ENCODE measurements around the gene TBXA2R.

TBXA2R gene

DNA sequence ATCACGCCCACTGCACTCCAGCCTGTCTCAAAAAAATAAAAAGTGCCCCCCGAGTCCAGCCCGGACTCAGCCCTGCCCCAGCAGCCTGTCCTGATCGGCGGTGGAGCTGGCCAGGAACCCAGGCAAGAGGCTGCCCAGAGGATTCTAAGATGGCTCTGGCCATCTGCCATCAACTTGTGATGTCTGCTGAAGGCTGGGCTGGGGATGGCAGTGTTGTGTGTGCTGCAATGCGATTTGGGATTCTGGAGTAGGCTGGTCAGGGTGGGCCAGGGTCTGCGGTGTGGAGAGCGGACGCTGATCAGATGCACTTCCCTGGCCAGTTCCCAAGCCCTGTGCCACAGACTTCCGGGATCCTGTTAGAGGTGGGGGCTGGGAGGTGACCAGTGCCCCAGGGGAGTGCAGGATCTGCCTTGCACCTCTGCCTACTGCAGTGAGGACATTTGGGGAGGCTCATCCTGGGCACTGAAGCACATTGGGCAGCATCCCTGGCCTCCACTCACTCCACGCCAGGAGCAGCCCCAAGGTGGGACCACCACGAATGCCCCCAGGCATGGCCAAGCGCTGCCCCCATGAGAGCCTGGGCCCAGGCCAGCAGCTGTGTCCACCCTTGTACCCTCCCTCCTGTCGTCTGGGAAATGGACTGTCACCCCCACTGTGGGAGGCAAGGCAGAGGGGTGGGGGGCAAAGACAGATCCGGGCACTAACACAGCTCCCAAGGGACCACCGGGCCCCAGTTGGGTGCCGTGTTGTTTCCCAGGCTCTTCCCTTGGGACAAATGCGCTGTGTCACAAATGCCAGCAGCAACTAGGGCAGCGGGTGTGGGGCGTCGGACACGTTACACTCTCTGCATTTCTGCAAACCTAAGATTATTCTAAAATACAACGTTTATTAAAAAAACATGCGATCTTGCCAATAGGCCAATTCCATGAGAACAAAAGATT, 3.4 kb upstream of the TBXA2R start:
- in situ Hi-C loops (cut with HindIII; ENCODE audit: low sequenced_read_pairs), result no loop called here
- no peak for DNase-seq (ENCODE audit: low read depth, low spot score)
- no peak overlapping the region for H3K4me3 ChIP-seq (ENCODE audit: low read depth, low read length)
- TF ChIP-seq, protein P1, sequence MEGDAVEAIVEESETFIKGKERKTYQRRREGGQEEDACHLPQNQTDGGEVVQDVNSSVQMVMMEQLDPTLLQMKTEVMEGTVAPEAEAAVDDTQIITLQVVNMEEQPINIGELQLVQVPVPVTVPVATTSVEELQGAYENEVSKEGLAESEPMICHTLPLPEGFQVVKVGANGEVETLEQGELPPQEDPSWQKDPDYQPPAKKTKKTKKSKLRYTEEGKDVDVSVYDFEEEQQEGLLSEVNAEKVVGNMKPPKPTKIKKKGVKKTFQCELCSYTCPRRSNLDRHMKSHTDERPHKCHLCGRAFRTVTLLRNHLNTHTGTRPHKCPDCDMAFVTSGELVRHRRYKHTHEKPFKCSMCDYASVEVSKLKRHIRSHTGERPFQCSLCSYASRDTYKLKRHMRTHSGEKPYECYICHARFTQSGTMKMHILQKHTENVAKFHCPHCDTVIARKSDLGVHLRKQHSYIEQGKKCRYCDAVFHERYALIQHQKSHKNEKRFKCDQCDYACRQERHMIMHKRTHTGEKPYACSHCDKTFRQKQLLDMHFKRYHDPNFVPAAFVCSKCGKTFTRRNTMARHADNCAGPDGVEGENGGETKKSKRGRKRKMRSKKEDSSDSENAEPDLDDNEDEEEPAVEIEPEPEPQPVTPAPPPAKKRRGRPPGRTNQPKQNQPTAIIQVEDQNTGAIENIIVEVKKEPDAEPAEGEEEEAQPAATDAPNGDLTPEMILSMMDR (IDR thresholded peaks at IDR 0.05; ENCODE audit: low read depth, low read length), result no peak

DNA sequence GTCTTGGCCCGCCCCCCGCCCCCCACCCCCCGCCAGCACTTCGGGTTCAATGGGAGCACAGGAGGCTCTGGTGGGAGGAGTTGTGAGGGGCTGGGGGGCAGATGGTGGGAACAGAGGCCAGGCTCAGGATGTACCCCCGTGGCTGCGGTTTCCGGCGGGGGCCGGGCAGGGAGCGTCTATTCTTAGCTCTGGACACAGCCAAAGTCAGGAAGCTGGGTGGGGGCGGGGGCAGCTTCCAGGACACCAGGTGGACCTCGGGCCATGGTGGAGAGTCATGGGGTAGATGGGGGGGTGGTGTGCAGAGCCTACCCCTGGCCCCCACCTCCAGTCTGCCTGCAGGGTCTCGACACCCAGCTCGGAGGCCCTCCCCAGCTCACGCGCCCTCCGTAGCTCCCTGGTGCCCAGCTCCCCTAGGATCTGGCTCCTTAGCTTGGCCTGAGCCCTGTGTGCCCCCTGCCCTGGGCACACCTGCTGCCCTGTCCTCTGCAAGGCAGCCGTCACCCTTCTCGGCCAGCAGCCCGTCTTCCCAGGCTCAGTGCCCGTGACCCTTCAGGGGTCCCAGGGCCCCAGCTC, 2.2 kb upstream of the TBXA2R start:
- peak; percentile 63 for DNase-seq (ENCODE audit: low read depth, low spot score)
- TF ChIP-seq, protein P1 (IDR thresholded peaks at IDR 0.05; ENCODE audit: low read depth, low read length), result no peak
- in situ Hi-C loops (cut with HindIII; ENCODE audit: low sequenced_read_pairs), result no loop called here
- no peak overlapping the region for H3K4me3 ChIP-seq (ENCODE audit: low read depth, low read length)

DNA sequence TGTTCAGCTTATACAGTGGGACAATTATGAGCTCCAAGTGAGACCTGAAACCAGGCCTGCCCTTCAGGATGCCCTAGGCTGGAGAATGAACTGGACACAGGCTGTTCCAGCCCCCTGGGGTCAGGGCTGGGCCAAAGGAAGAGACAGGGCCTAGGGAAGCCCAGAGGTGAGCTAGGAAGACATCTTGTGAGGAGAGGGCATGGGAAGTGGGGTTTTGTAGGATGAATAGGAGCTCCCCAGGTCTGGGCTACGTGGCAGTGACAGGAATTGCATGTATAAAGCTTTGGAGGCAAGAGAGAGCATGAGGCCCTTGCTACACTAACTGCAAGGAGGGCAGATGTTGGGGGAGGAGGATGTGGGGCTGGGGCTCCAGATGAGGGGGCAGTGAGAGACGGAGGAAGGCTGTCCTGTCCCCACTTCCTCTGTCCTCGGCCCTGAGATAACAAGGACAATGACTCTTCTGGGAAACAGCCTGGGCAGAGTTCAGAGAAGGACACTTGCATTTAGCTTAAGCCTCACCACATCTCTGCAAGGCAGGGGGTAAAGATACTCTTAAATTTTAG, 1.5 kb upstream of the TBXA2R start:
- H3K4me3 ChIP-seq (ENCODE audit: low read depth, low read length), result no peak overlapping the region
- TF ChIP-seq, protein P1 (IDR thresholded peaks at IDR 0.05; ENCODE audit: low read depth, low read length), result no peak
- in situ Hi-C loops (cut with HindIII; ENCODE audit: low sequenced_read_pairs), result no loop called here
- no peak for DNase-seq (ENCODE audit: low read depth, low spot score)

DNA sequence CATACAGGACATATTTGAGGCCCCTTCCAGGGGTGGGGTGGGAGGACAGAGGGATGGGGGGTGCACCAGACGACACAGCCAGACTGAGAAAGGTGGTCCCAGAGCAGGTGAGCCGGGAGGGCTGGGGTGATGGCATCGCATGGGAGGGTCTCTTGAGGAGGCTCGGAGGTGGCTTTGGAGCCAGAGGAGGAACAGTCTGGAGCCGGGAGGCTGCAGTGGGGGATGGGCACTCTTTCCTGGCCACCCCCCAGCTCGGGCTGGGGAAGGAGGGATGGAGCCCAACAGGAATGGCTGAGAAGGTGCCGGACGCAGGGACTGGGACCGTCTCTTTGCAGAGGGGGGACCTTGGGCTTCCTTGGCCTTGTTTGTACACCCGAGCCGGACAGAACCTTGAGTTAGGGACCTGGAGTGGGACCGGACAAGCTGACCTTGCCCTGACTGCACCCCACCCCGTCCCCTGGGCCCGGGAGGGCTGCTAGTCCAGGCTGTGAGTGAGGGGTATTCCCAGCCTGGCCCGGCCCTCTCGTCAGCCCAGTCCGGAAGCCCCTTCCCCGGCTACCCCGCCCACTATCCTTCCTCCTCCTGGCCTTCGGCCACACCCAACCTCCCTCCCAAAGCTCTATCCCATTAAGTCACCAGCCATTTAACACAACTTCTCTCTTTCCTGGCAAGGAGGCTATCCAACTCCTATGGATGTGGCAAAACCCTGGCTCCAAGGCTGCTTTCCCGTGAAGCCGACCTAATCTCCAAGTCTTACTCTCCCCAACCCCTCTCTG, 816 bp upstream of the TBXA2R start:
- TF ChIP-seq, protein P1 (IDR thresholded peaks at IDR 0.05; ENCODE audit: low read depth, low read length), result no peak
- DNase-seq (ENCODE audit: low read depth, low spot score), result peak; percentile 44
- in situ Hi-C loops (cut with HindIII; ENCODE audit: low sequenced_read_pairs), result no loop called here
- H3K4me3 ChIP-seq (ENCODE audit: low read depth, low read length), result peak overlapping the region; percentile 63

DNA sequence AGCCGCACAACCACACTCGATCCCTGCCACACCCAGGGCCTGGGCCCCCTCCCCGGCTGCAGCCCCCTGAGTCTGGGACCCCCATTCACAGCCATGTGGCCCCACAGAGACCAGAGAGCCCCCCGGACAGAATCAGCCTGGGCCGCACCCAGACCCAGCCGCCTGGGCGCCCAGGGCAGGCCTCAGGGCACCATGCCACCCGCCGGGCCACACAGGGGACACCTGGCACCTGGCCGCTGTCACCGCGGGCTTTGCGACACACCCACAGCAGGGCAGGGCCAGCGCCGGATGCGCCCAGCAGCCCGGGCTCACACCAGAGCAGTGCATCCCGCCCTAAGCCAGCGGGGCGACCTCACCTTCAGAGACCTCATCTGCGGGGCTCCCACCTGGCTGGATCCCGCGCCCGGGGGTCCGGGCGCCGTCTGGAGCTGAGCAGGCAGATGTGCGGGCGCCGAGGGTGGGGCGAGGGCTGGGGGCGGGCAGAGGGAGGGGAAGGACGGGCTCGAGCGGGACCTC, 443 bp downstream of the TBXA2R start:
- peak overlapping the region; percentile 63 for H3K4me3 ChIP-seq (ENCODE audit: low read depth, low read length)
- TF ChIP-seq, protein P1 (IDR thresholded peaks at IDR 0.05; ENCODE audit: low read depth, low read length), result no peak
- in situ Hi-C loops (cut with HindIII; ENCODE audit: low sequenced_read_pairs), result no loop called here
- no peak for DNase-seq (ENCODE audit: low read depth, low spot score)

DNA sequence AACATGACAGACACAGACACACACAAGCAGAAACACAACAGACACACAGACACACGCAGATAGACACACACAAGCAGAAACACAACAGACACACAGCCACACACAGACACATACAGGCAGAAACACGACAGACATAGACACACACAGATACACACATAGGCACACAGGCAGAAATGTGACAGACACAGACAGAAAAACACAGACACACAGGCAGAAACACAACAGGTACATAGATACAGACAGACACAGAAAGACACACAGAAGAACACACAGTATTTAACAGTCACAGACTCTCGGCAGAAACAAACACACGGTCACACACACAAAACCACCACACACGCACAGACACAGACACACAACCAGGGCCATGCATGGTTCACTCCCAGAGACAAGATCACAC, 905 bp downstream of the TBXA2R start:
- TF ChIP-seq, protein P1 (IDR thresholded peaks at IDR 0.05; ENCODE audit: low read depth, low read length), result no peak
- peak overlapping the region; percentile 63 for H3K4me3 ChIP-seq (ENCODE audit: low read depth, low read length)
- DNase-seq (ENCODE audit: low read depth, low spot score), result no peak
- in situ Hi-C loops (cut with HindIII; ENCODE audit: low sequenced_read_pairs), result no loop called here

Data from astrocyte of the spinal cord (primary cell).